SK-N-SH (cell line): Measurements from ENCODE around the gene KCNIP4. TPM values are rescaled to one million over a fixed set of nuclear protein-coding genes. Genes with fewer than 3 reads are reported as not detected.

ENCODE experiments used
- CTCF ChIA-PET: fragments of 300-600, 350-600 bp; formaldehyde crosslinking; extraction: SDS; loops from one replicate; lab custom pipeline; 2021; lab: Yijun Ruan, JAX
- POLR2A ChIA-PET: fragments of 350-600 bp; sonication (Branson Sonifier 250); formaldehyde crosslinking; extraction: SDS; loops from one replicate; lab custom pipeline; 2020; ENCODE audit warnings: antibody characterized with exemption, inconsistent platforms; lab: Yijun Ruan, JAX
- DNase-seq: peaks from one replicate; pipeline ENCODE4 v3.0.0; 2012
- H2AFZ ChIP-seq: fragments of 200-600 bp; sonication (generic); 2 replicates; pipeline ENCODE4 v1.8.1; 2016; ENCODE audit warnings: antibody characterized with exemption, mild to moderate bottlenecking, low read depth
- H3F3A ChIP-seq: fragments of 200-600 bp; sonication (generic); replicated peaks from 2 replicates; pipeline ENCODE3; 2016; ENCODE audit warnings: antibody characterized with exemption, mild to moderate bottlenecking; ENCODE audit not compliant: insufficient read depth
- H3K27ac ChIP-seq, 2 experiments: fragments of 200-500 bp in 1 of 2; fragments of 200-600 bp in 1 of 2; sonication (Bioruptor generic) in 1 of 2; sonication (generic), shearing (Covaris generic) in 1 of 2; 2 replicates each; pipeline versions ENCODE4 v1.5.1 to v1.6.1; 2014 to 2016; ENCODE audit warnings: low read depth in 2 of 2, inconsistent platforms in 1 of 2, low read length in 1 of 2, mild to moderate bottlenecking in 1 of 2, mixed read lengths in 1 of 2
- H3K27me3 ChIP-seq: fragments of 200-600 bp; sonication (generic), shearing (Covaris generic); 2 replicates; pipeline ENCODE4 v1.6.1; 2016; ENCODE audit warnings: mixed run types; ENCODE audit not compliant: insufficient read depth
- H3K36me3 ChIP-seq, 2 experiments: fragments of 200-500 bp in 1 of 2; fragments of 200-600 bp in 1 of 2; sonication (Bioruptor generic) in 1 of 2; sonication (generic) in 1 of 2; replicated peaks in 1 of 2; 2 replicates each; pipeline versions ENCODE3 to v1.5.1; 2014 to 2016; ENCODE audit warnings: low read length in 1 of 2, mild to moderate bottlenecking in 1 of 2; ENCODE audit not compliant: insufficient read depth in 2 of 2, control insufficient read depth in 1 of 2
- H3K4me1 ChIP-seq, 2 experiments: fragments of 200-500 bp in 1 of 2; fragments of 200-600 bp in 1 of 2; sonication (Bioruptor generic) in 1 of 2; sonication (generic), shearing (Covaris generic) in 1 of 2; 2 replicates each; pipeline versions ENCODE4 v1.5.1 to v1.6.1; 2014 to 2016; ENCODE audit warnings: low read depth in 1 of 2, low read length in 1 of 2, mixed run types in 1 of 2; ENCODE audit not compliant: insufficient read depth in 2 of 2, control insufficient read depth in 1 of 2
- H3K4me2 ChIP-seq: fragments of 200-600 bp; sonication (generic), shearing (Covaris generic); 2 replicates; pipeline ENCODE4 v1.6.1; 2017; ENCODE audit warnings: mixed run types
- H3K4me3 ChIP-seq, 2 experiments: fragments of 200-500 bp in 1 of 2; fragments of 200-600 bp in 1 of 2; sonication (Bioruptor generic) in 1 of 2; sonication (generic), shearing (Covaris generic) in 1 of 2; 2 replicates each; pipeline versions ENCODE4 v1.5.1 to v1.8.1; 2014 to 2016; ENCODE audit warnings: low read depth in 2 of 2, inconsistent platforms in 1 of 2, low read length in 1 of 2, mild to moderate bottlenecking in 1 of 2, mixed read lengths in 1 of 2, moderate library complexity in 1 of 2
- H3K79me2 ChIP-seq: fragments of 200-600 bp; sonication (generic); 2 replicates; pipeline ENCODE4 v1.8.1; 2017; ENCODE audit warnings: mild to moderate bottlenecking; ENCODE audit not compliant: insufficient read depth
- H3K9ac ChIP-seq: fragments of 200-600 bp; sonication (generic); 2 replicates; pipeline ENCODE4 v1.6.1; 2017; ENCODE audit warnings: mixed run types
- H3K9me2 ChIP-seq: fragments of 200-600 bp; sonication (generic); 2 replicates; pipeline ENCODE4 v1.6.1; 2017; ENCODE audit warnings: mixed run types
- H3K9me3 ChIP-seq: fragments of 200-600 bp; sonication (generic); 2 replicates; pipeline ENCODE4 v1.6.1; 2017; ENCODE audit warnings: mixed run types, mild to moderate bottlenecking, moderate library complexity
- H4K20me1 ChIP-seq: fragments of 200-600 bp; sonication (generic); 2 replicates; pipeline ENCODE4 v1.6.1; 2017; ENCODE audit warnings: mild to moderate bottlenecking, mixed run types; ENCODE audit not compliant: insufficient read depth
- CHD2 ChIP-seq: fragments of 150-350 bp; IDR thresholded peaks from 2 replicates; pipeline ENCODE4 v1.6.1; 2018; ENCODE audit warnings: low read length; ENCODE audit not compliant: partially characterized antibody
- ELF1 ChIP-seq: IDR thresholded peaks from 2 replicates; pipeline ENCODE4 v1.4.0; 2012
- EP300 ChIP-seq, 2 experiments: IDR thresholded peaks; 2 replicates each; pipeline versions ENCODE4 v1.4.0 to v1.6.1; 2012; ENCODE audit warnings: borderline replicate concordance in 1 of 2, low read depth in 1 of 2, low read length in 1 of 2
- FOXJ3 ChIP-seq: sonication (generic); formaldehyde crosslinking; IDR thresholded peaks from 2 replicates; pipeline ENCODE4 v1.5.1; 2020; ENCODE audit warnings: mild to moderate bottlenecking, missing genetic modification reagents
- GABPA ChIP-seq: IDR thresholded peaks from 2 replicates; pipeline ENCODE4 v1.4.0; 2012; ENCODE audit warnings: low read depth, mild to moderate bottlenecking
- GATA2 ChIP-seq: sonication (generic); formaldehyde crosslinking; IDR thresholded peaks from 2 replicates; pipeline ENCODE4 v1.5.0; 2020; ENCODE audit warnings: mild to moderate bottlenecking, missing genetic modification reagents
- JUND ChIP-seq: IDR thresholded peaks from 2 replicates; pipeline ENCODE4 v1.4.0; 2012
- MEF2A ChIP-seq: IDR thresholded peaks from 2 replicates; pipeline ENCODE4 v1.4.0; 2012; ENCODE audit warnings: low read depth, borderline replicate concordance
- MXI1 ChIP-seq: IDR thresholded peaks from 2 replicates; pipeline ENCODE4 v1.6.1; 2012; ENCODE audit warnings: mild to moderate bottlenecking, low read depth, low read length, improper control_type of control experiment
- NFIC ChIP-seq: IDR thresholded peaks from 2 replicates; pipeline ENCODE4 v1.4.0; 2012; ENCODE audit warnings: borderline replicate concordance
- POLR2AphosphoS5 ChIP-seq: IDR thresholded peaks from 2 replicates; pipeline ENCODE4 v1.6.1; 2012; ENCODE audit warnings: low read depth, low read length
- RAD21 ChIP-seq: IDR thresholded peaks from 2 replicates; pipeline ENCODE4 v1.6.1; 2012; ENCODE audit warnings: mild to moderate bottlenecking, low read length
- RCOR1 ChIP-seq: fragments of 150-350 bp; IDR thresholded peaks from 2 replicates; pipeline ENCODE4 v1.6.1; 2017; ENCODE audit warnings: antibody characterized with exemption, low read length
- RFX5 ChIP-seq: IDR thresholded peaks from 2 replicates; pipeline ENCODE4 v1.6.1; 2012; ENCODE audit warnings: mild to moderate bottlenecking, improper control_type of control experiment, low read length
- SMC3 ChIP-seq: IDR thresholded peaks from 2 replicates; pipeline ENCODE4 v1.6.1; 2012; ENCODE audit warnings: low read depth, low read length, improper control_type of control experiment
- TCF12 ChIP-seq: IDR thresholded peaks from 2 replicates; pipeline ENCODE4 v1.4.0; 2012
- TEAD4 ChIP-seq: IDR thresholded peaks from 2 replicates; pipeline ENCODE4 v1.4.0; 2012; ENCODE audit warnings: mild to moderate bottlenecking, borderline replicate concordance; ENCODE audit not compliant: insufficient read depth
- YY1 ChIP-seq: IDR thresholded peaks from 2 replicates; pipeline ENCODE4 v1.4.0; 2012; ENCODE audit warnings: low read depth, mild to moderate bottlenecking
- WGBS: methylation state at CpG from one replicate; pipeline ENCODE4 v1.1.6; 2017; ENCODE audit warnings: low lambda C conversion rate; 5-methylcytosine and 5-hydroxymethylcytosine counted together
- polyA plus RNA-seq, 3 experiments: library from polyadenylated mRNA; depleted of rRNA; stranded (reverse); fragments of >200 nt; gene quantifications; 2 replicates each; pipeline ENCODE4 v1.2.3, GENCODE V29; 2012
- TF ChIP-seq, protein P1 (sequence below): IDR thresholded peaks from 2 replicates; pipeline ENCODE4 v1.4.0; 2012; ENCODE audit warnings: low read depth
- TF ChIP-seq, protein P2 (sequence below): IDR thresholded peaks from 2 replicates; pipeline ENCODE4; 2012
- TF ChIP-seq, protein P3 (sequence below): fragments of 150-350 bp; IDR thresholded peaks from 2 replicates; pipeline ENCODE4 v1.6.1; 2017; ENCODE audit warnings: antibody characterized with exemption, low read length, low read depth, borderline replicate concordance
- TF ChIP-seq, protein P4 (sequence below): IDR thresholded peaks from 2 replicates; pipeline ENCODE4 v1.4.0; 2012; ENCODE audit warnings: low read depth, borderline replicate concordance
- TF ChIP-seq, protein P5 (sequence below): IDR thresholded peaks from 2 replicates; pipeline ENCODE4 v1.4.0; 2012; ENCODE audit warnings: low read depth, borderline replicate concordance

Gene KCNIP4
- polyA plus RNA-seq, 1 of the 3 experiments (the other 2 are of a cell fraction) = 0.18 TPM

DNA sequence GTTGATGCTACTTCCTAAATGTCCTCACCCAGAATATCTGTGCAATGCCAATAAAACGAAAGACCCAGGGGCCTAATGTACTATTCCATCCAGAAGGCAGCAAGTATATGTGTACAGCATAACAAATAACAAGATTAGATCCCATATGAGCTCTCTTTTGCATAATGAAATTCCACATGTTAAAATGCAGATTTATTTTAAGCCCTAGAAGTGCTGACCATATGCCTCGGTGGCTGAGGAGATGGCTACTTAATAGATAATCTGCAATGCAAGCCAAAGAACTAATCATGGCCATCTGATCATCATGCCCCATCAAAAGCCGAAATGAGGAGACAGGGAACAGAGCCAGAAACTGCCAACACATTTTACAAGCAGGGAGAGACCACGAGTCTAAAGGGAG lies 293.5 kb downstream of the KCNIP4 start:
- no peak overlapping the region for H3K9ac ChIP-seq
- H3K4me3 ChIP-seq = no peak overlapping the region
- H3K4me1 ChIP-seq = peaks cover 0 to 18% of the 10 kb centered on the region in 2 experiments; a peak in 2 of 4 replicates
- CTCF ChIA-PET = interaction anchor here (1.7 kb wide), 1 partner anchor 110 kb away, joined by 7 read pairs; no protein-coding TSS in a partner anchor
- H2AFZ ChIP-seq = no peak overlapping the region
- H3K27ac ChIP-seq = peak overlapping the region in 1 of 2 experiments; percentile 40; a peak in 2 of 4 replicates
- POLR2A ChIA-PET = interaction anchor here (0.6 kb wide), 1 partner anchor 614 kb away, joined by 3 read pairs; no protein-coding TSS in a partner anchor
- no peaks in the 10 kb centered on the region for H4K20me1 ChIP-seq
- 12% methylated on average over 4 of the region's 4 CpGs for WGBS
- no peaks in the 10 kb centered on the region for H3K9me2 ChIP-seq
- no peaks in the 10 kb centered on the region for H3K9me3 ChIP-seq
- H3F3A ChIP-seq = no peaks in the 10 kb centered on the region
- peak; percentile 25 for DNase-seq
- TF ChIP-seq POLR2AphosphoS5 (no peak), TEAD4 (no peak), MEF2A (no peak), EP300 (IDR thresholded peaks at IDR 0.05; ENCODE audit: borderline replicate concordance in 1 of 2, low read depth in 1 of 2, low read length in 1 of 2) (peak in 1 of 2 experiments; percentile 83; a peak in 2 of 4 replicates), ELF1 (no peak), RAD21 (peak; percentile 24; the same call in 1 of the 2 replicates), YY1 (no peak), SMC3 (no peak), GABPA (no peak), RFX5 (no peak), JUND (no peak), GATA2 (peak; percentile 85), MXI1 (peak; percentile 41; the same call in 1 of the 2 replicates), FOXJ3 (CRISPR knock-in tag) (no peak), CHD2 (peak; percentile 68), NFIC (peak; percentile 27; the same call in 1 of the 2 replicates), TCF12 (no peak), RCOR1 (peak; percentile 80; the same call in 1 of the 2 replicates)
- TF ChIP-seq, protein P1, sequence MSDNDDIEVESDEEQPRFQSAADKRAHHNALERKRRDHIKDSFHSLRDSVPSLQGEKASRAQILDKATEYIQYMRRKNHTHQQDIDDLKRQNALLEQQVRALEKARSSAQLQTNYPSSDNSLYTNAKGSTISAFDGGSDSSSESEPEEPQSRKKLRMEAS = no peak
- TF ChIP-seq, protein P2, sequence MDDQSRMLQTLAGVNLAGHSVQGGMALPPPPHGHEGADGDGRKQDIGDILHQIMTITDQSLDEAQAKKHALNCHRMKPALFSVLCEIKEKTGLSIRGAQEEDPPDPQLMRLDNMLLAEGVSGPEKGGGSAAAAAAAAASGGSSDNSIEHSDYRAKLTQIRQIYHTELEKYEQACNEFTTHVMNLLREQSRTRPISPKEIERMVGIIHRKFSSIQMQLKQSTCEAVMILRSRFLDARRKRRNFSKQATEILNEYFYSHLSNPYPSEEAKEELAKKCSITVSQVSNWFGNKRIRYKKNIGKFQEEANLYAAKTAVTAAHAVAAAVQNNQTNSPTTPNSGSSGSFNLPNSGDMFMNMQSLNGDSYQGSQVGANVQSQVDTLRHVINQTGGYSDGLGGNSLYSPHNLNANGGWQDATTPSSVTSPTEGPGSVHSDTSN = no peak
- TF ChIP-seq, protein P3, sequence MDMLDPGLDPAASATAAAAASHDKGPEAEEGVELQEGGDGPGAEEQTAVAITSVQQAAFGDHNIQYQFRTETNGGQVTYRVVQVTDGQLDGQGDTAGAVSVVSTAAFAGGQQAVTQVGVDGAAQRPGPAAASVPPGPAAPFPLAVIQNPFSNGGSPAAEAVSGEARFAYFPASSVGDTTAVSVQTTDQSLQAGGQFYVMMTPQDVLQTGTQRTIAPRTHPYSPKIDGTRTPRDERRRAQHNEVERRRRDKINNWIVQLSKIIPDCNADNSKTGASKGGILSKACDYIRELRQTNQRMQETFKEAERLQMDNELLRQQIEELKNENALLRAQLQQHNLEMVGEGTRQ = no peak
- TF ChIP-seq, protein P4, sequence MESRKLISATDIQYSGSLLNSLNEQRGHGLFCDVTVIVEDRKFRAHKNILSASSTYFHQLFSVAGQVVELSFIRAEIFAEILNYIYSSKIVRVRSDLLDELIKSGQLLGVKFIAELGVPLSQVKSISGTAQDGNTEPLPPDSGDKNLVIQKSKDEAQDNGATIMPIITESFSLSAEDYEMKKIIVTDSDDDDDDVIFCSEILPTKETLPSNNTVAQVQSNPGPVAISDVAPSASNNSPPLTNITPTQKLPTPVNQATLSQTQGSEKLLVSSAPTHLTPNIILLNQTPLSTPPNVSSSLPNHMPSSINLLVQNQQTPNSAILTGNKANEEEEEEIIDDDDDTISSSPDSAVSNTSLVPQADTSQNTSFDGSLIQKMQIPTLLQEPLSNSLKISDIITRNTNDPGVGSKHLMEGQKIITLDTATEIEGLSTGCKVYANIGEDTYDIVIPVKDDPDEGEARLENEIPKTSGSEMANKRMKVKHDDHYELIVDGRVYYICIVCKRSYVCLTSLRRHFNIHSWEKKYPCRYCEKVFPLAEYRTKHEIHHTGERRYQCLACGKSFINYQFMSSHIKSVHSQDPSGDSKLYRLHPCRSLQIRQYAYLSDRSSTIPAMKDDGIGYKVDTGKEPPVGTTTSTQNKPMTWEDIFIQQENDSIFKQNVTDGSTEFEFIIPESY = no peak
- TF ChIP-seq, protein P5, sequence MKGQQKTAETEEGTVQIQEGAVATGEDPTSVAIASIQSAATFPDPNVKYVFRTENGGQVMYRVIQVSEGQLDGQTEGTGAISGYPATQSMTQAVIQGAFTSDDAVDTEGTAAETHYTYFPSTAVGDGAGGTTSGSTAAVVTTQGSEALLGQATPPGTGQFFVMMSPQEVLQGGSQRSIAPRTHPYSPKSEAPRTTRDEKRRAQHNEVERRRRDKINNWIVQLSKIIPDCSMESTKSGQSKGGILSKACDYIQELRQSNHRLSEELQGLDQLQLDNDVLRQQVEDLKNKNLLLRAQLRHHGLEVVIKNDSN = no peak
- TF ChIP-seq, all 33 proteins: peak for 7
- no peaks in the 10 kb centered on the region for H3K79me2 ChIP-seq
- H3K4me2 ChIP-seq = no peak overlapping the region
- no peaks in the 10 kb centered on the region for H3K27me3 ChIP-seq
- H3K36me3 ChIP-seq = no peaks in the 10 kb centered on the region
